ENCODE data around the gene AGAP1. TPM values are rescaled to one million over a fixed set of nuclear protein-coding genes. Genes with fewer than 3 reads are reported as not detected.

The AGAP1 gene
- total RNA-seq, 1 donor from 2014 or later: 17.5 TPM

GRCh38 chr2:235611349-235611748, 117.5 kb downstream of the AGAP1 start:
- DNase-seq (ENCODE audit: low read depth): no peak
- no peak for TF ChIP-seq CTCF (conservative IDR thresholded peaks at IDR 0.05; ENCODE audit: low read depth, low read length)
- no peak overlapping the region for H3K4me3 ChIP-seq (ENCODE audit: low read depth, low read length)

- no peak overlapping the region for H3K4me3 ChIP-seq (ENCODE audit: low read depth, low read length)
- DNase-seq (ENCODE audit: low read depth): no peak
- TF ChIP-seq CTCF (conservative IDR thresholded peaks at IDR 0.05; ENCODE audit: low read depth, low read length): no peak
These were observed 117.9 kb downstream of the AGAP1 start for GRCh38 chr2:235611756-235612155.

GRCh38 chr2:235612181-235612950, 118.5 kb downstream of the AGAP1 start:
- H3K4me3 ChIP-seq (ENCODE audit: low read depth, low read length): no peak overlapping the region
- no peak for DNase-seq (ENCODE audit: low read depth)
- no peak for TF ChIP-seq CTCF (conservative IDR thresholded peaks at IDR 0.05; ENCODE audit: low read depth, low read length)

GRCh38 chr2:235613649-235614048, 119.8 kb downstream of the AGAP1 start:
- H3K4me3 ChIP-seq (ENCODE audit: low read depth, low read length): no peak overlapping the region
- TF ChIP-seq CTCF (conservative IDR thresholded peaks at IDR 0.05; ENCODE audit: low read depth, low read length): no peak
- no peak for DNase-seq (ENCODE audit: low read depth)

- H3K4me3 ChIP-seq (ENCODE audit: low read depth, low read length): no peak overlapping the region
- no peak for TF ChIP-seq CTCF (conservative IDR thresholded peaks at IDR 0.05; ENCODE audit: low read depth, low read length)
- no peak for DNase-seq (ENCODE audit: low read depth)
These were observed 120.5 kb downstream of the AGAP1 start for GRCh38 chr2:235614176-235614860.

GRCh38 chr2:235614900-235615712, 121.3 kb downstream of the AGAP1 start:
- no peak overlapping the region for H3K4me3 ChIP-seq (ENCODE audit: low read depth, low read length)
- no peak for DNase-seq (ENCODE audit: low read depth)
- TF ChIP-seq CTCF (conservative IDR thresholded peaks at IDR 0.05; ENCODE audit: low read depth, low read length): no peak

Measured in epithelial cell of proximal tubule (primary cell).